Tibial nerve (tissue), 4 donors: ENCODE measurements around the gene CTNNA3.

Source experiments
- CTCF ChIP-seq, 5 experiments: fragments of 200-600 bp in 3 of 5; fragments of 450-650 bp in 2 of 5; sonication (generic) in 3 of 5; IDR thresholded peaks; one replicate each; pipeline ENCODE4 v1.5.1; 2016 to 2019; ENCODE audit warnings: antibody characterized with exemption in 5 of 5, mild to moderate bottlenecking in 3 of 5, moderate library complexity in 2 of 5
- EP300 ChIP-seq, 2 donors: sonication (generic); formaldehyde crosslinking; IDR thresholded peaks; one replicate each; pipeline ENCODE4 v1.6.1; 2017; ENCODE audit warnings: antibody characterized with exemption in 2 of 2, mild to moderate bottlenecking in 1 of 2
- POLR2A ChIP-seq, 2 donors: fragments of 450-650 bp; IDR thresholded peaks; one replicate each; pipeline ENCODE4 v1.6.1; 2017; ENCODE audit warnings: antibody characterized with exemption in 2 of 2, mild to moderate bottlenecking in 2 of 2, moderate library complexity in 2 of 2

GRCh38 chr10:67257427-67258144, 438.4 kb downstream of the CTNNA3 start:
- TF ChIP-seq CTCF (IDR thresholded peaks at IDR 0.05) (no peak), EP300 (IDR thresholded peaks at IDR 0.05) (no peak), POLR2A (IDR thresholded peaks at IDR 0.05) (no peak)
